HCT116 (cell line): ENCODE results near the gene TEX10. TPM values are rescaled to one million over a fixed set of nuclear protein-coding genes. Genes with fewer than 3 reads are reported as not detected.

ENCODE experiments used
- ATAC-seq: fragments of 200-7000 bp; cut with Tn5 transposase; 2 replicates; pipeline ENCODE4 v1.9.1; 2020; ENCODE audit warnings: mild to moderate bottlenecking, moderate library complexity
- BruUV-seq: library from RNA; stranded (reverse); fragments of 400-500 nt; replicated peaks from 2 replicates; lab custom pipeline; 2021; lab: Mats Ljungman, UMichigan
- CTCF ChIA-PET: fragments of 300-600 bp; sonication (Branson Sonifier 250); formaldehyde crosslinking; loops from one replicate; lab custom pipeline; 2021; ENCODE audit warnings: antibody characterized with exemption; lab: Charles Lee
- POLR2A ChIA-PET: fragments of 300-600, 350-600 bp; sonication (Branson Sonifier 250); formaldehyde crosslinking; loops from one replicate; lab custom pipeline; 2021; ENCODE audit warnings: antibody characterized with exemption; lab: Charles Lee
- RAD21 ChIA-PET, 2 experiments: fragments of 300-600 bp; sonication (Branson Sonifier 250); formaldehyde crosslinking; loops; one replicate each; lab custom pipeline; 2023; ENCODE audit warnings: low total read pairs in 2 of 2; ENCODE audit not compliant: uncharacterized antibody in 2 of 2, unreplicated experiment in 2 of 2, low non-redundant PET in 1 of 2; lab: Charles Lee
- DNase-seq: peaks from one replicate; pipeline ENCODE4 v3.0.0-alpha.2; 2010; ENCODE audit warnings: low read depth, low spot score
- H2AFZ ChIP-seq: fragments of 200-600 bp; shearing (Covaris generic), sonication (generic); 2 replicates; pipeline ENCODE4 v1.6.1; 2017; ENCODE audit warnings: low read depth, mixed run types, mixed read lengths, antibody characterized with exemption, low read length; ENCODE audit not compliant: poor library complexity, severe bottlenecking
- H3K27ac ChIP-seq: 2 replicates; pipeline ENCODE4 v1.5.1; 2012; ENCODE audit warnings: low read depth, low read length
- H3K27me3 ChIP-seq: fragments of 200-600 bp; sonication (generic); 2 replicates; pipeline ENCODE4 v1.6.1; 2016; ENCODE audit warnings: mixed run types, low read length, mixed read lengths; ENCODE audit not compliant: insufficient read depth
- H3K36me3 ChIP-seq, 2 experiments: fragments of 200-500 bp in 1 of 2; fragments of 200-600 bp in 1 of 2; sonication (Bioruptor generic) in 1 of 2; sonication (generic) in 1 of 2; 2 replicates each; pipeline versions ENCODE4 v1.5.1 to v1.6.1; 2014 to 2016; ENCODE audit warnings: low read length in 2 of 2, inconsistent platforms in 1 of 2, mixed read lengths in 1 of 2, mixed run types in 1 of 2; ENCODE audit not compliant: insufficient read depth in 2 of 2, control insufficient read depth in 1 of 2
- H3K4me1 ChIP-seq, 2 experiments: fragments of 200-600 bp in 1 of 2; sonication (generic) in 1 of 2; 2 replicates each; pipeline versions ENCODE4 v1.5.1 to v1.6.1; 2012 to 2017; ENCODE audit warnings: low read length in 2 of 2, inconsistent platforms in 1 of 2, mild to moderate bottlenecking in 1 of 2, mixed read lengths in 1 of 2, mixed run types in 1 of 2, moderate library complexity in 1 of 2; ENCODE audit not compliant: insufficient read depth in 2 of 2, control insufficient read depth in 1 of 2
- H3K4me2 ChIP-seq: fragments of 200-600 bp; sonication (generic); 2 replicates; pipeline ENCODE4 v1.6.1; 2017; ENCODE audit warnings: mixed run types, low read length, mixed read lengths
- H3K4me3 ChIP-seq, 2 experiments: fragments of 200-600 bp in 1 of 2; sonication (generic) in 1 of 2; replicated peaks in 1 of 2; 2 replicates each; pipeline ENCODE4 v1.5.1; 2011 to 2016; ENCODE audit warnings: low read length in 2 of 2, control low read depth in 1 of 2, low read depth in 1 of 2, mild to moderate bottlenecking in 1 of 2, mixed read lengths in 1 of 2, mixed run types in 1 of 2
- H3K79me2 ChIP-seq: fragments of 200-600 bp; sonication (generic); 2 replicates; pipeline ENCODE4 v1.6.1; 2017; ENCODE audit warnings: mild to moderate bottlenecking, mixed run types, low read length, moderate library complexity, mixed read lengths; ENCODE audit not compliant: insufficient read depth
- H3K9ac ChIP-seq: fragments of 200-600 bp; sonication (generic); 2 replicates; pipeline ENCODE4 v1.6.1; 2016; ENCODE audit warnings: low read length, mixed read lengths
- H3K9me2 ChIP-seq: fragments of 200-600 bp; sonication (generic), shearing (Covaris generic); 2 replicates; pipeline ENCODE4 v1.6.1; 2017; ENCODE audit warnings: mixed run types, mild to moderate bottlenecking, moderate library complexity; ENCODE audit not compliant: insufficient read depth
- H3K9me3 ChIP-seq, 2 experiments: fragments of 200-500 bp in 1 of 2; fragments of 200-600 bp in 1 of 2; sonication (Bioruptor generic) in 1 of 2; sonication (generic) in 1 of 2; 2 replicates each; pipeline ENCODE4 v1.6.1; 2014 to 2017; ENCODE audit warnings: low read length in 2 of 2, mixed read lengths in 2 of 2, inconsistent platforms in 1 of 2, low read depth in 1 of 2, mild to moderate bottlenecking in 1 of 2, mixed run types in 1 of 2, moderate library complexity in 1 of 2; ENCODE audit not compliant: control insufficient read depth in 1 of 2, insufficient read depth in 1 of 2
- H4K20me1 ChIP-seq: fragments of 200-600 bp; sonication (generic), shearing (Covaris generic); 2 replicates; pipeline ENCODE4 v1.6.1; 2017; ENCODE audit warnings: mixed run types, mild to moderate bottlenecking, moderate library complexity; ENCODE audit not compliant: insufficient read depth
- EZH2 ChIP-seq: fragments of 200-600 bp; sonication (generic); IDR thresholded peaks from 2 replicates; pipeline ENCODE4 v1.6.1; 2017; ENCODE audit warnings: antibody characterized with exemption, mixed run types
- MAX ChIP-seq: IDR thresholded peaks from 2 replicates; pipeline ENCODE4 v1.6.1; 2012
- POLR2A ChIP-seq: IDR thresholded peaks from 2 replicates; pipeline ENCODE4 v1.7.0; 2011; ENCODE audit warnings: borderline replicate concordance; ENCODE audit not compliant: insufficient read depth, insufficient read length; ENCODE audit errors: extremely low read depth
- REST ChIP-seq: IDR thresholded peaks from 2 replicates; pipeline ENCODE4 v1.6.1; 2012; ENCODE audit warnings: low read depth
- SP1 ChIP-seq: IDR thresholded peaks from 2 replicates; pipeline ENCODE4 v1.6.1; 2012; ENCODE audit warnings: low read depth
- TCF7L2 ChIP-seq: IDR thresholded peaks from 2 replicates; pipeline ENCODE4 v1.7.0; 2011; ENCODE audit warnings: borderline replicate concordance, inconsistent platforms; ENCODE audit not compliant: insufficient read depth, insufficient read length; ENCODE audit errors: extremely low read depth
- ZBTB33 ChIP-seq: IDR thresholded peaks from 2 replicates; pipeline ENCODE4 v1.6.1; 2011; ENCODE audit warnings: mild to moderate bottlenecking, low read length, moderate library complexity; ENCODE audit not compliant: insufficient replicate concordance; ENCODE audit errors: extremely low read depth
- intact Hi-C: fragments of 100-400 bp; cut with micrococcal nuclease; formaldehyde crosslinking; loops from 2 replicates; pipeline ENCODE4 v1.10.0; 2022
- total RNA-seq: library from RNA; stranded (reverse); gene quantifications from one replicate; pipeline ENCODE4 v1.2.1, GENCODE V29; 2021; ENCODE audit not compliant: unreplicated experiment

Gene TEX10
- total RNA-seq, 1 experiment from 2014 or later, result 53.0 TPM

DNA sequence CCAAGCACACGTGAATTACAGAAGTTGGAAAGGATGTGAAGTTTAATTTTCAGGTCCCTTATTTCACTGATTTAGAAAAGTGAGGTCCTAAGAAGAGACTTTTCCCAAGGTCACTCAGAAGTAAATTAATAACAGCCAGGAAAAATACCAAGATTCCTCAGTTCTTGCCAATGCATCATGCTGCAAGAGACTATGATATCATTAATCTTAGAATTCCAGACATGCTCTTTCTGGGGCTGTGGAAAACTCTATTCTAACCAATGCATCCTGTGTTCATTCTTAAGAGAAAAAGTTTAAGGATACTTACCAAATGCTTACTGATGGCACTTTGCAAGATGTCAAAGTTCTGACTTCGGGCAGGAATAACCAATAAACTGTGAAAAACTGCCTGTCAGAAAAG is 42.8 kb downstream of the TEX10 start (continued):
- no peak for TF ChIP-seq REST

GRCh38 chr9:100308965-100309564 is 43.7 kb downstream of the TEX10 start:
- ATAC-seq (no peak), DNase-seq (no peak)
- H4K20me1 ChIP-seq, result peaks cover 6% of the 10 kb centered on the region; the same call in 1 of the 2 replicates
- no peaks in the 10 kb centered on the region for H3K9me3 ChIP-seq
- peaks cover 6 to 30% of the 10 kb centered on the region in 2 experiments for H3K36me3 ChIP-seq
- ChIA-PET POLR2A (no interaction called here), CTCF (no interaction called here), RAD21 (no interaction called here)
- H3K4me3 ChIP-seq, result no peak overlapping the region
- H3K79me2 ChIP-seq, result peaks cover 79% of the 10 kb centered on the region
- intact Hi-C loops, result no loop called here
- H2AFZ ChIP-seq, result no peak overlapping the region
- no peak for TF ChIP-seq MAX
- TF ChIP-seq SP1, result no peak
- no peak for TF ChIP-seq EZH2
- TF ChIP-seq POLR2A, result no peak
- TF ChIP-seq ZBTB33, result no peak
- TF ChIP-seq TCF7L2, result no peak
- no TSS peak for BruUV-seq
- no peak overlapping the region for H3K4me2 ChIP-seq
- no peak overlapping the region for H3K9ac ChIP-seq
- H3K27ac ChIP-seq, result no peak overlapping the region
- H3K9me2 ChIP-seq, result no peaks in the 10 kb centered on the region
- H3K4me1 ChIP-seq, result no peaks in the 10 kb centered on the region
- no peaks in the 10 kb centered on the region for H3K27me3 ChIP-seq
